AG08395 (cell line): ENCODE measurements around the gene GPN1.
"Not testable (repeated sequence)": the region's sequence is repeated elsewhere in the genome, so short reads cannot be mapped to it uniquely, and the experiment has no call there.

Experiments
- DNase-seq: peaks from one replicate; pipeline ENCODE4 v3.0.0; 2012; ENCODE audit warnings: mixed read lengths, low spot score

The GPN1 gene

GRCh38 chr2:27628767-27629709 is at the start of gene GPN1, which contains the start of gene CCDC121:
TSS of gene GPN1 (plus strand) at chr2:27629050. CDS start at chr2:27629059, 9 bp downstream.
TSS of gene CCDC121 (minus strand) at chr2:27629012. CDS start at chr2:27627799, 1,213 bp downstream.
- peak; percentile 93 for DNase-seq

DNA sequence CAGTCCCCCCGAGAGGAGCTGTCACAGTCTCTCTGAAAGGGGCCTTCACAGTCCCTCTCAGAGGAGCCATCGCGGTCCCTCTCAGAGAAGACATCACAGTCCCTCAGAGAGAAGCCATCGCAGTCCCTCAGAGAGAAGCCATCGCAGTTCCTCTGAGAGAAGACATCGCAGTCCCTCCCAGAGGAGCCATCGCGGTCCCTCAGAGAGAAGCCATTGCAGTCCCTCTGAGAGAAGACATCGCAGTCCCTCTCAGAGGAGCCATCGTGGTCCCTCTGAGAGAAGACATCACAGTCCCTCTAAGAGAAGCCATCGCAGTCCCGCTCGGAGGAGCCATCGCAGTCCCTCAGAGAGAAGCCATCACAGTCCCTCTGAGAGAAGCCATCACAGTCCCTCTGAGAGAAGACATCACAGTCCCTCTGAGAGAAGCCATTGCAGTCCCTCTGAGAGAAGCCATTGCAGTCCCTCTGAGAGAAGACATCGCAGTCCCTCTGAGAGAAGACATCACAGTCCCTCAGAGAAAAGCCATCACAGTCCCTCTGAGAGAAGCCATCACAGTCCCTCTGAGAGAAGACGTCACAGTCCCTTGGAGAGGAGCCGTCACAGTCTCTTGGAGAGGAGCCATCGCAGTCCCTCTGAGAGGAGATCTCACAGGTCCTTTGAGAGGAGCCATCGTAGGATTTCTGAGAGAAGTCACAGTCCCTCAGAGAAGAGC is 47.3 kb upstream of the GPN1 start:
- no peak for DNase-seq

- DNase-seq, result no peak
Measured at GRCh38 chr2:27582129-27582694, 46.6 kb upstream of the GPN1 start.

DNA sequence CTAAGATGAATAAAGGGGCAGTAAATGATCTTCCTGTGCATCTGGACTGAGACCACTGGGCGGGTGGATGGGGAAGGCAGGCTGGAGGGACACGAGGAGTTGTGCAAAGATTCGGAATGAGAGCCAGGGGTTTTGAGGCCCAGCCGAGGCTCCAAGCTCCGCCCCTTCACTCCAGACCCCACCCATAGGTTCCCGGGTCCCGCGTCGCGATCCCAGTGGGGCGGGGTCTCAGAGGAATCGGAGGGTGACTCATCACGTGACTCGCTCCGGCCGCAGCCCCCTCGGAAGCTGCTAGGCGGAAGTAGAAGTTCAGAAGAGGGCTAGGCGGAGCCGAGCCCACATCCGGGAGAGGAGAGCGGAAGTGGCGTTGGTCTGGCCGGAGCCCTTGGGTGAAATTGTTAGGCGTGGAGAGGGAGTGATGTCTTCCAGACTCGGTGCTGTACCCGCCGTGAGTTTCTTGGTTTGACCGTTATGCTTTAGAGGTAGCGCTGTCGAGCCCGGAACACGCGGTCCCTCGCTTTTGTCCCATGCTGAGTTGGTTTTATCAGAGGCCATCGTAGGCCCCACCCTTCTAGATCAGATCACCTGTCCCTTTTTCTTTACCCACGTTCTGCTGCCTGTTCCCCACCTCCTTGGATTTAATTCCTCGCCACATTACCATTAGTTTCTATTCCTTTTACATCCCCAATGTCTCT is 46.0 kb upstream of the GPN1 start, which contains the start of gene ZNF512:
Gene ZNF512 (plus strand): TSS at position 348 of the 695 bp plus-strand sequence. CDS start 71 bp downstream, at position 419.
- peak; percentile 94 for DNase-seq

DNA sequence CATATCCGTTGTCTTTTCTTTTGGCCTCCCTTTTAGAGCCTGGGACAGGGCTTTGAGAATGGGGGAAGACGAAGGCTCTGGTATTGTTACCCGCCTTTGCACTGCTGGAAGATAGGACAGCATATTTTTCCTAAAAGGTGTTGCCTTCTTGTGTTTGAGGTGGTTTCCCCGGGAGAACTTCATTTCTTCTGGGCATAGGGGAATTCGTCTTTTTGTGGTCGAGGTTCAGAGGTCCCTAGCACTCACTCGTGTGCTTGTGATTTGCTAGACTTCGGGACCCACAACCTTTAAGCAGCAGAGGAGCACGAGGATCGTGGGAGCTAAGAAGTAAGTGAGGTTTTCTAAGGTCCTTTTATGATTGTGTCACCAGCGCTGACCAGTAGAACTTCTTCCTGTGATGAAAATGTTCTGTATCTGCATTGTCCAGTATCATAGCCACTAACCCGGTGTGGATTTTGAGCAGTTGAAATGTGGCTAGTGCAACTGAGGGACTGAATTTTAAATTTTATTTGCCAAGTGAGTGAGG is 45.4 kb upstream of the GPN1 start:
- DNase-seq, result no peak

DNA sequence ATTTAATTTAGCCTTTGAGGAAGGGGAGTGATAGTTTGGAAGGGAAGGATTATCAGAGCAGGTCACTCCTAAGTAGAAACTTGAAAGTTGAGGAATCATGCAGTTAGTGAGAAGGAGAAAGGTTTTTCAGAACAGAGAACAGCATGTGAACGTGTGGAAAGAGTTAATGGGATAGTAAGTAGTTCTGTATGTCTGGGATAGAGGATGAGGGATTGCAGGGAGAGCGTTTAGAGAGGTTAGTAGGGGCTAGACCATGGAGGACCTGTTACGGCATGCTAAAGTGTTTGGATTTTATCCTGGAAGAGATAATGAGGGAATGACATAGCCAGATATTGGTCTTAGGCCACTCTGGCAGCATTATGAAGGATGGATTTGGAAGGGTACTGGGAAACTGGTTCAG is 44.3 kb upstream of the GPN1 start:
- DNase-seq, result no peak

- DNase-seq, result no peak
Measured at GRCh38 chr2:27587025-27587424, 41.8 kb upstream of the GPN1 start.

- no peak for DNase-seq
Measured at GRCh38 chr2:27588308-27588707, 40.5 kb upstream of the GPN1 start.

DNA sequence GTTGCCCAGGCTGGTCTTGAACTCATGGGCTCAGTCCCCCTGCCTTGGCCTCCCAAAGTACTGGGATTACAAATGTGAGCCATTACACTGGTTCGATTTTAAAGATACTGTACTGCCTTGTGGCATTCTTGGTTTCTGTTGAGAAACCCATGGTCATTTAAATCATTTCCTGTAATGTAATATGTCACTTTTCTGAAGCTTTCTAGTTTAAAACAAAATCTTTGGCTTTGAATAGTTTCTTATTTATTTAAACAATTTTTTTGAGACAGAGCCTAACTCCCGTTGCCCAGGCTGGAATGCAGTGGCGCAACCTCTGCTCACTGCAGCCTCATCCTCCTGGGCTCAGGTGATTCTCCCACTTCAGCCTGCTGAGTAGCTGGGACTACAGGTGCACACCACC is 37.1 kb upstream of the GPN1 start:
- no peak for DNase-seq

- DNase-seq, result no peak
Measured at GRCh38 chr2:27593240-27593639, 35.6 kb upstream of the GPN1 start.

GRCh38 chr2:27594020-27594703 is 34.7 kb upstream of the GPN1 start:
- not testable (repeated sequence) for DNase-seq

DNA sequence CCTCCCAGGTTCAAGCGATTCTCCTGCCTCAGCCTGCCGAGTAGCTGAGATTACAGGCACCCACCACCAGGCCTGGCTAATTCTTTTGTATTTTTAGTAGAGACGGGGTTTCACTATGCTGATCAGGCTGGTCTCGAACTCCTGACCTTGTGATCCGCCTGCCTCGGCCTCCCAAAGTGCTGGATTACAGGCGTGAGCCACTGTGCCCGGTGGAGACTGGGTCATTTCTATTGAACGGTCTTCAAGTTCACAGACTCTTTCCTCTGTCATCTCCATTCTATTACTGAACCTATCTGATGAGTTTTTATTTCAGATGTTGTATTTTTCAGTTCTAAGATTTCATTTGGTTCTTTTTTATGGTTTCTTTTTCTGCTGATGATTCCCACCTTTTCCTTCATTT is 33.4 kb upstream of the GPN1 start:
- not testable (repeated sequence) for DNase-seq

- DNase-seq, result peak; percentile 8
Measured at GRCh38 chr2:27596627-27597026, 32.2 kb upstream of the GPN1 start.

DNA sequence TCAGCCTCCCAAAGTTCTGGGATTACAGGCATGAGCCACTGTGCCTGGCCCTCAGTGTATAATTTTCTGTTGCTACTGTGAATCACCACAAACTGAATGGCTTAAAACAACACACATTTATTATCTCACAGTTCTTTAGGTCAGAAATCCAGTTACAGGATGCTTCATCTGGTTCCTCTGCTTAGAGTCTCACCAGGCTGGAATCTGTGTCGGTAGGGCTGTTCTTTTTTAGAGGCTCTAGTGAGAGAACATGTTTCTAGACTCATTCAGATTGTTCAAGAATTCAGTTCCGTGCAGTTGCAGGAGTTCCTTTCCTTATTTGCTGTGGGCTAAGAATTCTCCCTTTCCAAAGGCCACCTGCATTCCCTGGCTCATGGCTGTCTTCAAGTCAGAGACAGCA is 22.2 kb upstream of the GPN1 start:
- DNase-seq, result no peak

DNA sequence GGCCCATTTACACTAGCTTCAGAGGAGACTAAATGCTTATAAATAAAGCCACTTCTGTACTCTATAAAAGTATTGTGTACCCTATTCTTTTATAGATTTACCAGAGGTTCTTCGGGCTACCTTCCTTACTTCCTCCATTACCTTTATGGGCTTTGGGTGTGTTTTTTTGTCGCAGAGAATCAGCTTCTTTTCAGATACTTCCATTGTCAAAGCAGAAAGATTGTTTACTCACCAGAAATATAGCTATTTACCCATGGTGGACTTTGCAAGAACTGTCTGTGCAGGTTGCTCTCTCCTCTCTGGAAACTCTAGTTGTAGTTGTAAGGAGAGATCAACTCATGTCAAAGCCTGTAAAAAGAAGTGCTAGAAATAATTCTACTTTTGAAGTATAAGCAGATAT is 14.9 kb upstream of the GPN1 start:
- DNase-seq, result no peak

- no peak for DNase-seq
Measured at GRCh38 chr2:27615316-27615715, 13.5 kb upstream of the GPN1 start.

- no peak for DNase-seq
Measured at GRCh38 chr2:27621524-27621923, 7.3 kb upstream of the GPN1 start.

- DNase-seq, result peak; percentile 68
Measured at GRCh38 chr2:27622921-27623384, 5.9 kb upstream of the GPN1 start.

DNA sequence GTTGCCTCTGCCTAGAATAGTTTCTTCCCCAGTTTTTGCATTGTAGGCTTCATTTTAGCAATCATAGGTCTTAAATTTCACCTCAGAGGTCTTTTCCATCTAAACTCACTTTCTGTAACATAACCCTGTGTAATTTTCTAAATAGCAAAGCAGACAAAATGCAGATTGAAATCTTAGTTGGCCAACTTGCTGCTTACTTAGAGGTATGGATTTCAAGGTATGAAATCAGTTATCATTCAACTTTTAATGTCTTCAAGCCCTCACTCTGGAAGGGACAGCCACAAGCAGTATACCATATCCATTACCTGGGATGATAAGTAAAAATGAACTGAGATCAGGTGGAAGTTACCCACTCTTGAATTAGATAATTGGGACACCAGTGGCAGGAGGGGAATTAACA is 3.9 kb upstream of the GPN1 start:
- DNase-seq, result no peak

GRCh38 chr2:27626323-27626722 is 2.5 kb upstream of the GPN1 start:
- not testable (repeated sequence) for DNase-seq

DNA sequence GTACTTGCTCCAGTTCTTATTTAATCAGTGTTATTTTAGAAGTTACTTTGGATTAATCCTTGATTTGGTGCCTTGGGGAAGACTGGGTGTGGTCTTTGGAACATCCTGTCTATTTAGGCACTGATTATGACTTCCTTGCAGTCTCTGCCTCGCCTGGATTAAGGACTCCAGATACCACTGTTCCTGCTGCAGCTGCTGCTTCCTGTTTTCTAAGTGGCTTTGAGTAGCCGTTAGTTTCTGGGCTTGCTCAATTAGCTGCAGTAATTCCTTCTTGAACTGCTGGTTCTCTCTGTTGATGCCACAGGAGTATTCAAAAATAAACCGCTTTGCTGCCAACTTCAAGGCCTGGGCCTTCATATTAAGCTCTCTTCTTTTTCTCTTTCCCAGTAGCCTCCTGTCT is 1.9 kb upstream of the GPN1 start:
- DNase-seq, result not testable (repeated sequence)
